IPS DF 4.7 (cell line): Measurements from ENCODE around the gene DYNLL1.
"Not testable (repeated sequence)": the region's sequence is repeated elsewhere in the genome, so short reads cannot be mapped to it uniquely, and the experiment has no call there.

Experiments used
- DNase-seq: peaks from one replicate; pipeline ENCODE4 v3.0.0-alpha.2; 2013; ENCODE audit warnings: low spot score; ENCODE audit errors: extremely low read depth

The DYNLL1 gene

GRCh38 chr12:120473807-120474615, 21.9 kb upstream of the DYNLL1 start:
- DNase-seq = no peak

DNA sequence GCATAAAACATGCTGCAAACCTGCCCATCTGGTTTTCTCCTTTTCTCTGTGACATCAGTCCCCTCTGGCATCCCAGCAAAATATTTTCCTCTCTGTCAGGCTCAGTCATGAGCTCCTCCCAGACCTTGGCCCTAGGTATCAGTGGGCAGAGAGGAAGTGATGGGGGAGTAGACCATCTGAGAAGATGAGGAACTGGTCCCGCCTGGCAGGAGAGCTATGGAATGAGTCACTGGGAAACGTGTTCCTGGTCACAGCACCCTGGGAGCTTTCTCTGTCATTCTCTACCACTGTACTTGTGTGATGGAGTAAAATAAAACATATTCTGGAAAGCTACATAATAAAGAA, 21.3 kb upstream of the DYNLL1 start:
- DNase-seq = no peak

DNA sequence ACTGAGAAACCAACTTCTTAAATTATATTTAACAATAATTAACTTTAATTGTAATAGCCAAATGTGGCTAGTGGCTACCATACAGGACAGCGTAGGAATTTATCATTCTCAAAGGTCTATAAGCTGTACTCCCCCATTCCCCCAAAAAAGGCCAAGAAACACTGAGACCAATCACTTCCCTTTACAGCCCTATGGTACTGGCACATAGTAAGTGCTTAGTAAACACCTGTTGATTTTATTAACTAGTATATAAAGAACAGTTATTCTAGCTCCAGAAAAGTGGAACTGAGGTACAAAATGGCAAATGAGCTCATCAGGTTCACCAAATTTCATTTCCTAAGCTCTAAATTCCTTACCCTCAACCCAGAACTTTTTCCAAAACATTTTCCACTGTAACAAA, 20.3 kb upstream of the DYNLL1 start:
- DNase-seq = no peak

- no peak for DNase-seq
Observed at GRCh38 chr12:120479458-120479857, 16.5 kb upstream of the DYNLL1 start.

DNA sequence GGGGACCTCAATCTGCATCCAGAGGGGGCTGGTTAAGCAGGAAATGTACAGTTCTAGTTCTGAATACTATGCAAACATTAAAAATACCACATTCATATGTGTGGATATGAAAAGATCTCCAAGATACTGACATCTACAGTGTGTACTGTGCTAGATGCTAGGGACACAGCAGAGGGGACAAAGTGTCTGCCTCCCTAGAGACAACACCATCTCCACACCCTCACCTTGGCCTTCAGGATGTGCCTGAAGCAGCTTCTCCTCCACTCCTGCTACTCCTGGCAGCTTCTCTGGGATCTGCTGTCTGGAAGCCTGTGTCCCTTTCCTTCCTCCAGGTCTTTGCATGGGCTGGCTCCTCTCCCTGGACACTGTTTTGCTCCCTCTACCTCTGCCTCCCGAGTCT, 15.7 kb upstream of the DYNLL1 start:
- no peak for DNase-seq

- no peak for DNase-seq
Observed at GRCh38 chr12:120481022-120481767, 14.7 kb upstream of the DYNLL1 start.

GRCh38 chr12:120483621-120484020, 12.3 kb upstream of the DYNLL1 start:
- no peak for DNase-seq

DNA sequence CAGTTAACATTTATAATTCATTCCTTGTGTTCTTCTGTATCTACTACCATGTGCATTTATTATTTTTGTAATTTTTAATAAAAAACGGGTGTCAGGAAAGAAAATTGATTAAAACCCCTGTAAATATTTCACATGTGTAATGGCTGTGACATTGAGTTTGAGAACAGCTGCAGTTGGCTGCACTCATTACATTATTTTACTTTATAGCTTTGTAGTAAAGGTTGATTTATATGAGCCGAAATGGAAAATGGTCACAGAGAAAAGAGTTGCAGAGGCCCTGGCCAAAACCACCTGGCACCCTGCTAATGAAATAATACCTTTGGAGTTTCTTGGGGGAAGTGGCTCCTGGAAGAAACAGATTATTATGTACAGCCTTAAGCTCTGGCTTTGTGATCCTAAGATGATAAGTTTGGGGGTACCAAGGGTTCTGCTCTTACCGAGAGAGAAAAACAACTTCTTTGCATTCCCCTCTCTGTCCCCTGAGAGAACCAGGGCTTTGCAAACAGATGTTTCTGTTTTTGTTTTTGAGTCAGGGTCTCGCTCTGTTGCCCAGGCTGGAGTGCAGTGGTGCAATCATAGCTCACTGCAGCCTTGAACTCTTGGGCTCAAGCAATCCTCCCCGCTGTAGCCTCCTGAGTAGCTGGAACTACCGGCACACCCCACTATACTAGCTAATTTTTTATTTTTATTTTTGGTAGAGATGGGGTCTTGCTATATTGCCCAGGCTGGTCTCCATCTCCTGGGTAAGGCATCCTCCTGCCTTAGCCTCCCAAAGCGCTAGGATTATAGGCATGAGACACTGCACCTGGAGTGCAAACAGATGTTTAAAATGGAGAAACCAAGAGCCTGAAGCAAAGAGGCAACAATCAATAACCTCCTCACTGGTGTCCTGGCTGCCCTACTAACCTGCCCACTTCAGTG, 9.7 kb upstream of the DYNLL1 start:
- no peak for DNase-seq

GRCh38 chr12:120487552-120487951, 8.4 kb upstream of the DYNLL1 start:
- not testable (repeated sequence) for DNase-seq

GRCh38 chr12:120488057-120488640, 7.8 kb upstream of the DYNLL1 start:
- DNase-seq = no peak

DNA sequence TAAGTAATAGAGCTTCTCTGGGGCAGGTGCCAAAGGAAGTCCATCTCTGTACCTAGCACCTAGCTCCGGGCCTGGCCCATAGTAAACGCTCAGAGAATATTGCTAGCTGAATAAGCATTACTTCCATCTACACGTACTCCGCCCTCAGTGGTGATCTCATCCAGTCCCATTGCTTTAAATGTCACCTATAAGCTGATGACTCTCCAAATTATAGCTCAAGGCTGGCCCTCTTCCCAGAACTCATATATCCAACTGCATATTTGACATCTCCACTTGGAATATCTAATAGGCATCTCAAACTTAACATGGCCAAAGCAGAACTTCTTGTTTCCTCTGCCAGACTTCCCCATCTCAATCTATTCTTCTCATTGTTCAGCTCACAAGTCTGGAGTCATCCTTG, 6.9 kb upstream of the DYNLL1 start:
- DNase-seq = no peak

DNA sequence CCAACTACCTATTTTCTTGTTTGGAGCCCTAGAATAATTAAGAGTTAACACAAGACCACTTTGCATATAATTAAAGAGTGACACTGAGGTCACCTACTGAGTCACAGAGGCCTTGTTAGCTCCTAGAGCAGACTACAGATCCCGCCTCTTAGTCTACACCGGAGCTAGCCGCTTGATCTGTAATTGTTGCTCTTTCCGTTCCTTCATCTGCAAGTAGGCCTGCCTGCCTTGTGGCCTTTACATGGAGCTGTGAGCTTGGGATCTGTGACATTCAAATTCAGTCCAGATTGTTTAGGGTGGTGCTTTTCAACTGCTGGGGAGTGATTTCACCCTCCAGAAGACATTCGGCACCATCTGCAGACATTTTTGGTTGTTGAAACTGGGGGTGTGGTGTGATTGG, 5.6 kb upstream of the DYNLL1 start:
- DNase-seq = no peak

- no peak for DNase-seq
Observed at GRCh38 chr12:120490833-120491512, 4.9 kb upstream of the DYNLL1 start.

- no peak for DNase-seq
Observed at GRCh38 chr12:120495186-120495730, 655 bp upstream of the DYNLL1 start.

GRCh38 chr12:120496413-120497340, 764 bp downstream of the DYNLL1 start:
- no peak for DNase-seq

GRCh38 chr12:120497524-120498150, 1.7 kb downstream of the DYNLL1 start:
- no peak for DNase-seq

GRCh38 chr12:120498870-120499515, 3.1 kb downstream of the DYNLL1 start:
- DNase-seq = no peak

DNA sequence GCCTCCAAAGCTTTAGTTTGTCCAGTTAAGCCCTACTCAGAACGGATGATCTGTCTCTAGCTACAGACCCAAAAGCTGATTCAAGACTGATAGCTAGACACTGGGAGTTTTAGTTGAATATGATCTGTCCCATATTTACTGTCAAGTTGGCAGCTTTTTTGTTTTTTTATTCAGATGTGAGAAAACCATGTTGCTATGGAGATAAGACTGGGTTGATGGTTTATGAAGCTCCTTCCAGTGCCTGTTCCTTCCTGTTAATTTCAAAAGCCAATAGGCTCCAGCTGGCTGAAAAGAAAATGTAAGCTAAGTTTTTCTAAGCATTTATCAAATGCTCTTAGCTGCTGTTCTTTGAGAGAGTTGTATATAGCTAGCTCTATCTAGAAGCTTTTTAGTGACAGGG, 4.7 kb downstream of the DYNLL1 start:
- DNase-seq = no peak

DNA sequence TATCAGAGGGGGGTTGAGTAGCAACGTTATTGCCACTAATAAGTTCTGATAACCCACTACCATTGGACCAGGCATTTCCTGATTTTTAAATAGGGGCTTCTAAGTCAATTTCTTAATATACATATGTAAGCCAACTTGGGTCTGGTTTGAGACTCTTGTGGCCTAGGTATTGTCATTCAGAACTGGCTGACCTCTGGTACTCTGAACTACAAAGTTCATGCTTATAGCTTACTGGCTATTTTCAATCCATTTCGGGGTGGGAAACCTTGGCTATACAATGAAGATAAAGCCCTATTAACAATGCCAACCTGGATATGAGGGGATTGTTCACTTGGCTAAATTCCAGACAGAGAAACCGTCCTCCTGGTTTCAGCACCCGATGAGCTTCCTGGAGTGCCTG, 8.7 kb downstream of the DYNLL1 start:
- no peak for DNase-seq
